Endothelial cell (in vitro differentiated cells): Measurements from ENCODE around the gene FCHSD2. TPM values are rescaled to one million over a fixed set of nuclear protein-coding genes. Genes with fewer than 3 reads are reported as not detected.
"Not testable (repeated sequence)": the region's sequence is repeated elsewhere in the genome, so short reads cannot be mapped to it uniquely, and the experiment has no call there.

Experiments used
- DNase-seq: peaks from one replicate; pipeline ENCODE4 v3.0.0; 2021; ENCODE audit warnings: low spot score
- H3K27ac Mint-ChIP-seq: one replicate; pipeline ENCODE4 v1.8.0; 2021; ENCODE audit warnings: mixed read lengths, inconsistent platforms; ENCODE audit not compliant: unreplicated experiment
- H3K27me3 Mint-ChIP-seq: one replicate; pipeline ENCODE4 v1.8.0; 2021; ENCODE audit warnings: mild to moderate bottlenecking, moderate library complexity, mixed read lengths, inconsistent platforms; ENCODE audit not compliant: unreplicated experiment
- H3K36me3 Mint-ChIP-seq: one replicate; pipeline ENCODE4 v1.8.0; 2021; ENCODE audit warnings: mild to moderate bottlenecking, low read depth, mixed read lengths, inconsistent platforms; ENCODE audit not compliant: unreplicated experiment
- H3K4me1 Mint-ChIP-seq: one replicate; pipeline ENCODE4 v1.8.0; 2021; ENCODE audit warnings: mild to moderate bottlenecking, mixed read lengths, inconsistent platforms; ENCODE audit not compliant: unreplicated experiment
- H3K4me3 Mint-ChIP-seq: one replicate; pipeline ENCODE4 v1.8.0; 2021; ENCODE audit warnings: mild to moderate bottlenecking, mixed read lengths, inconsistent platforms; ENCODE audit not compliant: unreplicated experiment
- H3K9me3 Mint-ChIP-seq: one replicate; pipeline ENCODE4 v1.8.0; 2021; ENCODE audit warnings: mixed read lengths, inconsistent platforms; ENCODE audit not compliant: unreplicated experiment
- total RNA-seq: library from RNA; stranded (reverse); fragmentation: NEBNext Ultra II Directional; extraction: Animal tissue kit (Norgen Biotek cat#: 25700); gene quantifications from one replicate; pipeline ENCODE4 v1.2.1, GENCODE V29; 2021; ENCODE audit not compliant: unreplicated experiment
- TF ChIP-seq, protein P1 (sequence below): fragments of 200-600 bp; sonication (generic); IDR thresholded peaks from one replicate; pipeline ENCODE4 v1.5.0; 2021; ENCODE audit warnings: antibody characterized with exemption; ENCODE audit not compliant: unreplicated experiment

Gene FCHSD2
- total RNA-seq, 1 donor from 2014 or later: 45.3 TPM

DNA sequence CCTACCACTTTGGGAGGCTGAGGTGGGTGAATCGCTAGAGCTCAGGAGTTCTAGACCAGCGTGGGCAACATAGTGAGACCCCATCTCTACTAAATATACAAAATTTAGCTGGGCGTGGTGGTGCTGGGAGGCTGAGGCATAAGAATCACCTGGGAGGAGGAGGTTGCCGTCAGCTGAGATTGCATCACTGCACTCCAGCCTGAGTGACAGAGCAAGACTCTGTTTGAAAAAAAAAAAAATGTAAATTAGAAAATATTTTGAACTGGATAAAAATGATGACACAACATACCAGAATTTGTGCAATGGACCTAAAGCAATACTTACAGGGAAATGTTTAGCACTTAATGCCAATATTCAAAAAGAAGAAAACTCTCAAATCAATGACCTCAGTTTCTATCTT lies 281.5 kb downstream of the FCHSD2 start:
- H3K27ac Mint-ChIP-seq: no peak overlapping the region
- peaks cover under 1% of the 10 kb centered on the region for H3K36me3 Mint-ChIP-seq
- no peaks in the 10 kb centered on the region for H3K9me3 Mint-ChIP-seq
- H3K4me1 Mint-ChIP-seq: peaks cover 5% of the 10 kb centered on the region
- TF ChIP-seq, protein P1, sequence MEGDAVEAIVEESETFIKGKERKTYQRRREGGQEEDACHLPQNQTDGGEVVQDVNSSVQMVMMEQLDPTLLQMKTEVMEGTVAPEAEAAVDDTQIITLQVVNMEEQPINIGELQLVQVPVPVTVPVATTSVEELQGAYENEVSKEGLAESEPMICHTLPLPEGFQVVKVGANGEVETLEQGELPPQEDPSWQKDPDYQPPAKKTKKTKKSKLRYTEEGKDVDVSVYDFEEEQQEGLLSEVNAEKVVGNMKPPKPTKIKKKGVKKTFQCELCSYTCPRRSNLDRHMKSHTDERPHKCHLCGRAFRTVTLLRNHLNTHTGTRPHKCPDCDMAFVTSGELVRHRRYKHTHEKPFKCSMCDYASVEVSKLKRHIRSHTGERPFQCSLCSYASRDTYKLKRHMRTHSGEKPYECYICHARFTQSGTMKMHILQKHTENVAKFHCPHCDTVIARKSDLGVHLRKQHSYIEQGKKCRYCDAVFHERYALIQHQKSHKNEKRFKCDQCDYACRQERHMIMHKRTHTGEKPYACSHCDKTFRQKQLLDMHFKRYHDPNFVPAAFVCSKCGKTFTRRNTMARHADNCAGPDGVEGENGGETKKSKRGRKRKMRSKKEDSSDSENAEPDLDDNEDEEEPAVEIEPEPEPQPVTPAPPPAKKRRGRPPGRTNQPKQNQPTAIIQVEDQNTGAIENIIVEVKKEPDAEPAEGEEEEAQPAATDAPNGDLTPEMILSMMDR: no peak
- H3K27me3 Mint-ChIP-seq: no peaks in the 10 kb centered on the region
- no peak for DNase-seq
- no peak overlapping the region for H3K4me3 Mint-ChIP-seq

DNA sequence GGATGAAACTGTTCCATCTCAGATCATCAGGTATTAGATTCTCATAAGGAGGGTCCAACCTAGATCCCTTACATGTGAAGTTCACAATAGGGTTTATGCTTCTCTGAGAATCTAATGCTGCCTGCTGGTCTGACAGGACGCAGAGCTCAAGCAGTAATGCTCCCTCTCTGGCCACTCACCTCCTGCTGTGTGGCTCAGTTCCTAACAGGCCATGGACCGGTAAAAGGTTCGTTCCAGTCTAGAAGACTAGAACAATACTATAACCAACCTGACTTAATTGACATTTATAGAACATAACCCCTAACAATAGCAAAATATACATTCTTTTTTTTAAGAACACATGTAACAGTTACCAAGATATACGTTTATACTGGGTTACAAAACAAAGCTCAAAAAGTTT lies 282.1 kb downstream of the FCHSD2 start:
- H3K27me3 Mint-ChIP-seq: no peaks in the 10 kb centered on the region
- H3K27ac Mint-ChIP-seq: no peak overlapping the region
- no peak overlapping the region for H3K4me3 Mint-ChIP-seq
- H3K9me3 Mint-ChIP-seq: no peaks in the 10 kb centered on the region
- H3K4me1 Mint-ChIP-seq: peaks cover 5% of the 10 kb centered on the region
- no peak for DNase-seq
- TF ChIP-seq, protein P1: no peak
- no peaks in the 10 kb centered on the region for H3K36me3 Mint-ChIP-seq

DNA sequence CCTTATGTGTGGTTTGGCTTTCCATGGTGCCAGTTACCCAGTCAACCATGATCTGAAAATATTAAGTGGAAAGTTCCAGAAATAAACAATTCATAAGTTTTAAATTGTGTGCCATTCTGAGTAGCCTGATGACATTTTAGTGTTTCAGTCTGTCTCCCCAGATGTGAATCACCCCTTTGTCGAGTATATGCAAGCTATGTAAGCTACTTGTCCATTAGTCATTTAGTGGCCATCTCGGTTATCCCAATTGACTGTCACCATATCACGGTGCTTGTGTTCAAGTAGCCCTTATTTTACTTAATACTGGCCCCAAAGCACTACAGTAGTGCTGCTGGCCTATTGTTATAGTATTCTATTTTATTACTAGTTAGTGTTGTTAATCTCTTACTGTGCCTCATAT lies 283.0 kb downstream of the FCHSD2 start:
- no peaks in the 10 kb centered on the region for H3K36me3 Mint-ChIP-seq
- no peak overlapping the region for H3K4me3 Mint-ChIP-seq
- H3K9me3 Mint-ChIP-seq: no peaks in the 10 kb centered on the region

DNA sequence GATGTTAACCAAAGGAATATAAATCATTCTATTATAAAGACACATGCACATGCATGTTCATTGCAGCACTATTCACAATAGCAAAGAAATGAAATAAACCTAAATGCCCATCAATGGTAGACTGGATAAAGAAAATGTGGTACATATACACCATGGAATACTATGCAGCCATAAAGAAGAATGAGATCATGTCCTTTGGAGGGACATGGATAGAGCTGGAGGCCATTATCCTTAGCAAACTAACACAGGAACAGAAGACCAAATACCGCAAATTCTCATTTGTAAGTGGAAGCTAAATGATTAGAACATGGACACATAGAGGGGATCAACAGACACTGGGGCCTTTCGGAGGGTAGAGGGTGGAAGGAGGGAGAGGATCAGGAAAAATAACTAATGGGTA lies 283.9 kb downstream of the FCHSD2 start:
- not testable (repeated sequence) for DNase-seq, H3K27ac Mint-ChIP-seq, H3K27me3 Mint-ChIP-seq, H3K4me3 Mint-ChIP-seq, H3K4me1 Mint-ChIP-seq, H3K36me3 Mint-ChIP-seq, H3K9me3 Mint-ChIP-seq

More for the DNA sequence above, 283.0 kb downstream of the FCHSD2 start:
- DNase-seq: no peak
- no peak overlapping the region for H3K27ac Mint-ChIP-seq
- no peaks in the 10 kb centered on the region for H3K27me3 Mint-ChIP-seq
- TF ChIP-seq, protein P1: no peak
- peaks cover 5% of the 10 kb centered on the region for H3K4me1 Mint-ChIP-seq

DNA sequence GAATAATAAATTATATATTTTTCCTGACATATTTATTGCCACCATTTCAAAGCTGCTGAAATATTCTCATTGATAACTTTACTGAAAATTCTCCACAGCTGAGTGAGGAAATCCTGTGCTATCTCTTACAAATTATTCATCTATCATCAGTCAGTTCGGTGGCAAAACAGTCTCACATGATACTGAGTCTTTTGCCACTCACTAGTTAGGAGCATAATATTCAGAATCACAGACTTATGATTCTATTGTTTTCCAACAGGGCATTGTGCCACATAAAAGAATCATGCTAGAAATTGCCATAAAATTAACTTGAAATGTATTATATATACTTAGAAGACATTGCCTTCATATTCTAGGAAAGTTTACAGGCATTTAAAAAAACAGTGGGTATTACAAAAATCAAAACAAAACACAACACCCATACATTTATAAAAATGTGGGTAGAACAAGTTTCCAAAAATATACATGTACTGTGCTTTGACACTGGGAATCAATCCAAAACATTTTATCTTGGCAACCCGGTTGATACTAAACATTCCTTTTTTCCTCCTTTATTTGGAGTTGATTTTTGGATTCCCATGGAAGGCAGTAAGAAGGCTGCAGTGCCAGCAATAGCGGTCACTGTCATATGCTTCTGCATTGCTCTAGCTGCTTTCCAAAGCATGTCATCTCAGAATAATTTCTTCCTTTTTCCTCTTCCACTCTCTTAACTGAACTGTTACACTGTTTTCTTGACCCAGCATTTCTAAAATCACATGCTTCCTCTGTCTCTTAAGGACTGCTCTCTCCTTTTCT lies 285.4 kb downstream of the FCHSD2 start:
- H3K9me3 Mint-ChIP-seq: no peaks in the 10 kb centered on the region
- no peak overlapping the region for H3K4me3 Mint-ChIP-seq
- H3K27me3 Mint-ChIP-seq: no peaks in the 10 kb centered on the region
- H3K4me1 Mint-ChIP-seq: peaks cover 5% of the 10 kb centered on the region
- no peak overlapping the region for H3K27ac Mint-ChIP-seq
- TF ChIP-seq, protein P1: no peak
- no peak for DNase-seq
- no peaks in the 10 kb centered on the region for H3K36me3 Mint-ChIP-seq
